HG03103 (cell line): ENCODE measurements around the gene TAS1R1.

Experiments used
- ATAC-seq: cut with Tn5 transposase; IDR thresholded peaks from one replicate; pipeline ENCODE4 v1.9.1; 2021; ENCODE audit warnings: low read depth; ENCODE audit not compliant: unreplicated experiment

The TAS1R1 gene

DNA sequence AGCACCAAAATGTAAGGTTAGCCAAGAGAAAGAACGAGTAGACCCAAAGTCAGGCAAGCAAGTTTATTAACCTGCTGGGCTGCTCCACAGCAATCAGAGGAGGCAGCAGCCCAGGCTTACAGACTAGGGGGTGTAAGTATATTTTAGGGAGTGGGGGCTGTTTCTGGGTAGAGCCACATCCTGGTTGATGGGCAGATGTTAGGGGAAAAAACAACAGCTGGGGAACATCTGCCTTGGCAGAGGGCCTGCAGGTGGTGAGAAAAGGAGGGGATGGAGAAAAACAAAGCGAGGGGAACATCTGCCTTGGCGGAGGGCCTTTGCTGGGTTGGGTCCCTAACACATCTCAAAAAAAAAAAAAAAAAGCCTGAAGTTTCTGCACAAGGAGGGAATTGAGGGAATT, 15.0 kb downstream of the TAS1R1 start:
- ATAC-seq = no peak

DNA sequence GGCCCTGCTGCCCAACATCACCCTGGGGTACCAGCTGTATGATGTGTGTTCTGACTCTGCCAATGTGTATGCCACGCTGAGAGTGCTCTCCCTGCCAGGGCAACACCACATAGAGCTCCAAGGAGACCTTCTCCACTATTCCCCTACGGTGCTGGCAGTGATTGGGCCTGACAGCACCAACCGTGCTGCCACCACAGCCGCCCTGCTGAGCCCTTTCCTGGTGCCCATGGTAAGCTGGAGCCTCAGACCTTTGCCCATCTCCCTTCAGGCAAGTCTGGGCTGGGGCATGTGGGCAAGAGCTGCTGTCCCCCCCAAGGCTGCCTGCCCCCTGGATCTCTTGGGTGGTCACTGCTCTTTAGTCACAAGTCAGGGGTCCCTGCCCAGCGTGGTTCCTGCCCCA, 15.9 kb downstream of the TAS1R1 start:
- no peak for ATAC-seq

DNA sequence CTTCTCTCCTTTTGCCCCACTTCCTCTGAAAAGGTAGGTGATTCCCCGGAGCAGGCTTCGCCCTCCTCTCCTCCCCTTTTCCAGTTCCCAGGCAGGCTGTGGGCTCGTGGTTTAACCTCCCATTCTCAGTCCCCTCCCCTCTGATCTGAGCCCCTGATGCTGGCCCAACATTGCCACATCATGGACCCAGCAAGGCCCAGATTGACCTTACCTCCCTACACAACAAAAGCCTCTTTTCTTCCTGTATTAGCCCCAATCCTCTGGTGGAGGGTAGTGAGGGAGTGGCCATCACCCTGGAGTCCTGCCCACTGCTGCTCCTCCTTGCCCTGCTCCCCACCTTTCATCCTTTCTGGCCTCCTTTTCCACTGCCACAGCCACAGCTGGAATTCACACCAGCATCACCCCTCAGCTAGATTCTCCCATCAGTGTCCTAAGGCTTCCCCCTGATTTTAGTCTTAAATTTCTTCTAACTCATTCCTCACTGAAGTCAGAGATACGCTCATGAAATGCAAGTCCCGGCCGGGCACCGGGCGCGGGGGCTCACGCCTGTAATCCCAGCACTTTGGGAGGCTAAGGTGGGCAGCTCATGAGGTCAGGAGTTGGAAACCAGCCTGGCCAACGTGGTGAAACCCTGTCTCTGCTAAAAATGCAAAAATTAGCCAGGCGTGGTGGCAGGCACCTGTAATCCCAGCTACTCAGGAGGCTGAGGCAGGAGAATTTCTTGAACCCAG, 17.7 kb downstream of the TAS1R1 start:
- no peak for ATAC-seq

DNA sequence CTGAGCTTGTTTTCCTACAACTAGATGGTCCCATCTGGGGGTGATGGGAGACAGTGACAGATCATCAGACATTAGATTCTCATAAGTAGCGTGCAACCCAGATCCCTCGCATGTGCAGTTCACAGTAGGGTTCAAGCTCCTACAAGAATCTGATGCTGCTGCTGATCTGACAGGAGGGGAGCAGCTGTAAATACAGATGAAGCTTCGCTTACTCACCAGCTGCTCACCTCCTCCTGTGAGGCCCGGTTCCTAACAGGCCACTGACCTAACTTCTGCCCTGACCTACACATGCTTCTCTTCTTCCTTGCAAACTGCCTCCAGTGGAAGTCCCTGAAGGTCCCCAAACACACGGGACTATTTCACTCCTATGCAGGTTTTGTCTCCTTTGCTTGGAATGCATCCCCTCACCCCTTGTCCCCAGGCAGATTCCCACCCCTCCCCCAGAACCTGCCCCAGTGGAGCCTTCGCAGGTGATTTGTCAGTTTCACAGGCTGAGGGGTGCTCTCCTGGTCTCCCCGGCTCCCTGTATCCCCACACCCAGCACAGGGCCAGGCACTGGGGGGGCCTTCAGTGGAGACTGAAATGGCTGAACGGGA, 19.0 kb downstream of the TAS1R1 start:
- no peak for ATAC-seq

DNA sequence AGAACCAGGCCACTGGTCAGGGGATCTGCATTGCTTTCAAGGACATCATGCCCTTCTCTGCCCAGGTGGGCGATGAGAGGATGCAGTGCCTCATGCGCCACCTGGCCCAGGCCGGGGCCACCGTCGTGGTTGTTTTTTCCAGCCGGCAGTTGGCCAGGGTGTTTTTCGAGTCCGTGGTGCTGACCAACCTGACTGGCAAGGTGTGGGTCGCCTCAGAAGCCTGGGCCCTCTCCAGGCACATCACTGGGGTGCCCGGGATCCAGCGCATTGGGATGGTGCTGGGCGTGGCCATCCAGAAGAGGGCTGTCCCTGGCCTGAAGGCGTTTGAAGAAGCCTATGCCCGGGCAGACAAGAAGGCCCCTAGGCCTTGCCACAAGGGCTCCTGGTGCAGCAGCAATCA, 19.7 kb downstream of the TAS1R1 start:
- ATAC-seq = no peak

DNA sequence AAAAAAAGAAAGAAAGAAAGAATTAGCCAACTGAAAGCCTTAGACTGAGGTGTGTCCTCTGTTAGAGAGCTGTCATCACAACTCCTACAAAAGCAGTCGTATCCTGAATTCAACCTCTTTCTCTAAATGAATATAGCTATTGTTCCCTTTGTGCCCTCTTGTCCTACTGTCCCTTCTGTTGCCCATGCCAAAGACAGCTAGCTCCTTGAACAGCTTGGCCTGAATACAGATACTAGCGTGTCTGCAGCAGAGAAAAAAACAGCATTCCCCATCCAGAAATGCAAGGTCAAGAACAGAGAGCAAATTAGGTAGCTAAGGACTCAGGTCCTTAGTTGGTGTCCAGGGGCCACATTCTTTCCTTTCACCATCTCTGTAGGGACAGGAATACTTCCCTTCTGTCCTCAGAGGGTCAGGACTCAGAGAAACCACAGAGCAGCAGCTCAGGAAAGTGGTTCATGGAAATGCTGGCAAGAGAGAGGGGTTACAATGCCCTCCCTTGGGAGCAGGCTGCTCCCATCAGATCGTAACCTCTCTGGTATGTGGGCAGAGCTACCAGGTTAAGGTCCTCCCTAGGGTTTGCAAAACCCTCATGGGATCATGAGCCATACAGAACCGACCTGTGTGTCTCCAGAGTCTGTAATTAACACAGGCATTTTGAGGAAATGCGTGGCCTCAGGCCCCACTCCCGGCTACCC, 22.9 kb downstream of the TAS1R1 start:
- no peak for ATAC-seq

DNA sequence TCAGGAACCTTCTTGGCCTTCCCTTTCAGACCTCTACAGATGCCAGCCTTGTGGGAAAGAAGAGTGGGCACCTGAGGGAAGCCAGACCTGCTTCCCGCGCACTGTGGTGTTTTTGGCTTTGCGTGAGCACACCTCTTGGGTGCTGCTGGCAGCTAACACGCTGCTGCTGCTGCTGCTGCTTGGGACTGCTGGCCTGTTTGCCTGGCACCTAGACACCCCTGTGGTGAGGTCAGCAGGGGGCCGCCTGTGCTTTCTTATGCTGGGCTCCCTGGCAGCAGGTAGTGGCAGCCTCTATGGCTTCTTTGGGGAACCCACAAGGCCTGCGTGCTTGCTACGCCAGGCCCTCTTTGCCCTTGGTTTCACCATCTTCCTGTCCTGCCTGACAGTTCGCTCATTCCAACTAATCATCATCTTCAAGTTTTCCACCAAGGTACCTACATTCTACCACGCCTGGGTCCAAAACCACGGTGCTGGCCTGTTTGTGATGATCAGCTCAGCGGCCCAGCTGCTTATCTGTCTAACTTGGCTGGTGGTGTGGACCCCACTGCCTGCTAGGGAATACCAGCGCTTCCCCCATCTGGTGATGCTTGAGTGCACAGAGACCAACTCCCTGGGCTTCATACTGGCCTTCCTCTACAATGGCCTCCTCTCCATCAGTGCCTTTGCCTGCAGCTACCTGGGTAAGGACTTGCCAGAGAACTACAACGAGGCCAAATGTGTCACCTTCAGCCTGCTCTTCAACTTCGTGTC, 23.7 kb downstream of the TAS1R1 start:
- ATAC-seq = no peak

DNA sequence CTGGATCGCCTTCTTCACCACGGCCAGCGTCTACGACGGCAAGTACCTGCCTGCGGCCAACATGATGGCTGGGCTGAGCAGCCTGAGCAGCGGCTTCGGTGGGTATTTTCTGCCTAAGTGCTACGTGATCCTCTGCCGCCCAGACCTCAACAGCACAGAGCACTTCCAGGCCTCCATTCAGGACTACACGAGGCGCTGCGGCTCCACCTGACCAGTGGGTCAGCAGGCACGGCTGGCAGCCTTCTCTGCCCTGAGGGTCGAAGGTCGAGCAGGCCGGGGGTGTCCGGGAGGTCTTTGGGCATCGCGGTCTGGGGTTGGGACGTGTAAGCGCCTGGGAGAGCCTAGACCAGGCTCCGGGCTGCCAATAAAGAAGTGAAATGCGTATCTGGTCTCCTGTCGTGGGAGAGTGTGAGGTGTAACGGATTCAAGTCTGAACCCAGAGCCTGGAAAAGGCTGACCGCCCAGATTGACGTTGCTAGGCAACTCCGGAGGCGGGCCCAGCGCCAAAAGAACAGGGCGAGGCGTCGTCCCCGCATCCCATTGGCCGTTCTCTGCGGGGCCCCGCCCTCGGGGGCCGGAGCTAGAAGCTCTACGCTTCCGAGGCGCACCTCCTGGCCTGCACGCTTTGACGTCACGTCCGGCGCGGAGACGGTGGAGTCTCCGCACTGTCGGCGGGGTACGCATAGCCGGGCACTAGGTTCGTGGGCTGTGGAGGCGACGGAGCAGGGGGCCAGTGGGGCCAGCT, 24.4 kb downstream of the TAS1R1 start, which contains the start of gene ZBTB48:
ZBTB48 (plus strand) TSS at position 621 of the 745 bp plus-strand sequence. CDS start 616 bp downstream, outside the sequence.
- ATAC-seq = peak; percentile 96

DNA sequence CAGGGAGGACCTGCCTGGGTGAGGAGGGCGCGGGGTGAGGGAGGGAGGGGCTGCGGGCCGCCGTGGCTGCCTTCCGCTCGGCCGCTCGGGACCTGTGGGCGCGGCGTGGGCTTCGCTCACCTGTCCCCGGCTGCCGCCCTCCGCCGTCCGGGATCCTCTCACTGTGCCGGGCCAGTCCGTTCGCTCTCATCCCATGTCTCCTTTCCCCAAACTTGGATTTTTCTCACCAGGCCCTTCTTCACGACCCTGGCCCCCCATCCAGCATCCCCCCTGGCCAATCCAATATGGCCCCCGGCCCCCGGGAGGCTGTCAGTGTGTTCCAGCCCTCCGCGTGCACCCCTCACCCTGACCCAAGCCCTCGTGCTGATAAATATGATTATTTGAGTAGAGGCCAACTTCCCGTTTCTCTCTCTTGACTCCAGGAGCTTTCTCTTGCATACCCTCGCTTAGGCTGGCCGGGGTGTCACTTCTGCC, 25.0 kb downstream of the TAS1R1 start:
- ATAC-seq = no peak

DNA sequence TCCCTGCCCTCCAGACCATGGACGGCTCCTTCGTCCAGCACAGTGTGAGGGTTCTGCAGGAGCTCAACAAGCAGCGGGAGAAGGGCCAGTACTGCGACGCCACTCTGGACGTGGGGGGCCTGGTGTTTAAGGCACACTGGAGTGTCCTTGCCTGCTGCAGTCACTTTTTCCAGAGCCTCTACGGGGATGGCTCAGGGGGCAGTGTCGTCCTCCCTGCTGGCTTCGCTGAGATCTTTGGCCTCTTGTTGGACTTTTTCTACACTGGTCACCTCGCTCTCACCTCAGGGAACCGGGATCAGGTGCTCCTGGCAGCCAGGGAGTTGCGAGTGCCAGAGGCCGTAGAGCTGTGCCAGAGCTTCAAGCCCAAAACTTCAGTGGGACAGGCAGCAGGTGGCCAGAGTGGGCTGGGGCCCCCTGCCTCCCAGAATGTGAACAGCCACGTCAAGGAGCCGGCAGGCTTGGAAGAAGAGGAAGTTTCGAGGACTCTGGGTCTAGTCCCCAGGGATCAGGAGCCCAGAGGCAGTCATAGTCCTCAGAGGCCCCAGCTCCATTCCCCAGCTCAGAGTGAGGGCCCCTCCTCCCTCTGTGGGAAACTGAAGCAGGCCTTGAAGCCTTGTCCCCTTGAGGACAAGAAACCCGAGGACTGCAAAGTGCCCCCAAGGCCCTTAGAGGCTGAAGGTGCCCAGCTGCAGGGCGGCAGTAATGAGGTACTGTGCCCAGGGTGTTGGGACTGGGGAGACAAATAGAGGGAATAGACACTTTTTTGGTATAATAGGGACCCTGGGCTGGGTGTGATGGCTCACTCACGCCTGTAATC, 25.7 kb downstream of the TAS1R1 start:
- no peak for ATAC-seq

DNA sequence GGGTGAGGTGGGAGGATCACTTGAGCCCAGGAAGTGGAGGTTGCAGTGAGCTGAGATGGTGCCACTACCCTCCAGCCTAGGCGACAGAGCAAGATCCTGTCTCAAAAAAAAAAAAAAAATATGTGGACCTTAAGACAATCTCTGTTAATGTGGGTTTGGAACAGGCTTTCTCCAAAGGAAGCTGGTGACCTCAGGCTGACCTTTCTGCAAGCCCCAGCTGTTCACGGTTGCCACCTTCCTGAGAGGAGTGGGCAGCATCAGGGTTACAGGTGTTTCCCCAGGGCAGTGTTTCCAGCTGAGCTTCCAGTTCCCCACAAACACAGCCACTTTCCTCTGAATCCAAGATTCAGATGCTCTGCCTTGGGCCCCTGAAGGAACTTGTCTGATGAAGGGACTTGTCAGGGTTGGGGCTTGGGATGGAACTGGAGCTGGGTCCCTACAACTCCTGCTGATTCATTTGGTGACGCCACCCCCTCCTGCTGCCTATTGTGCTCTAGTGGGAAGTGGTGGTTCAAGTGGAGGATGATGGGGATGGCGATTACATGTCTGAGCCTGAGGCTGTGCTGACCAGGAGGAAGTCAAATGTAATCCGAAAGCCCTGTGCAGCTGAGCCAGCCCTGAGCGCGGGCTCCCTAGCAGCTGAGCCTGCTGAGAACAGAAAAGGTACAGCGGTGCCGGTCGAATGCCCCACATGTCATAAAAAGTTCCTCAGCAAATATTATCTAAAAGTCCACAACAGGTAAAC, 26.6 kb downstream of the TAS1R1 start:
- ATAC-seq = no peak

DNA sequence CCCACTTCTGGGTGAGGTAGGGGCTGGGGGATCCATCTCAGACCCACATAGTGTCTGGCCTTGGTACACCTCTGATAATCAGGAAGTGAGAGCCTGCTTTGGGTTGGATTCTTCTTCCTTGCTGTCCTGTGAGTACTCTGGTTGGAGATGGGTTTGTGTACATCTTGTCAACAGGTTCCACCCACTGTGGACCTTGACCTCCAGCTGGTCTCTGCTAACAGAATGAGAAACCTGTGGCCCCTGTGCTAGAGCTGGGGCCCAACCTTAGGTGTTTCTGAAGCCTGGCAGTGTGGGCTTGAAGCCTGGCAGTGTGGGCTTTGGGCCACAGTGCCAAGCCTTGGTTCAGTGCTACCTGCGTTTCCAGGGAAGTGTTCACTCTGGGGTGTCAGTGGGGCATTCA, 27.3 kb downstream of the TAS1R1 start:
- no peak for ATAC-seq

DNA sequence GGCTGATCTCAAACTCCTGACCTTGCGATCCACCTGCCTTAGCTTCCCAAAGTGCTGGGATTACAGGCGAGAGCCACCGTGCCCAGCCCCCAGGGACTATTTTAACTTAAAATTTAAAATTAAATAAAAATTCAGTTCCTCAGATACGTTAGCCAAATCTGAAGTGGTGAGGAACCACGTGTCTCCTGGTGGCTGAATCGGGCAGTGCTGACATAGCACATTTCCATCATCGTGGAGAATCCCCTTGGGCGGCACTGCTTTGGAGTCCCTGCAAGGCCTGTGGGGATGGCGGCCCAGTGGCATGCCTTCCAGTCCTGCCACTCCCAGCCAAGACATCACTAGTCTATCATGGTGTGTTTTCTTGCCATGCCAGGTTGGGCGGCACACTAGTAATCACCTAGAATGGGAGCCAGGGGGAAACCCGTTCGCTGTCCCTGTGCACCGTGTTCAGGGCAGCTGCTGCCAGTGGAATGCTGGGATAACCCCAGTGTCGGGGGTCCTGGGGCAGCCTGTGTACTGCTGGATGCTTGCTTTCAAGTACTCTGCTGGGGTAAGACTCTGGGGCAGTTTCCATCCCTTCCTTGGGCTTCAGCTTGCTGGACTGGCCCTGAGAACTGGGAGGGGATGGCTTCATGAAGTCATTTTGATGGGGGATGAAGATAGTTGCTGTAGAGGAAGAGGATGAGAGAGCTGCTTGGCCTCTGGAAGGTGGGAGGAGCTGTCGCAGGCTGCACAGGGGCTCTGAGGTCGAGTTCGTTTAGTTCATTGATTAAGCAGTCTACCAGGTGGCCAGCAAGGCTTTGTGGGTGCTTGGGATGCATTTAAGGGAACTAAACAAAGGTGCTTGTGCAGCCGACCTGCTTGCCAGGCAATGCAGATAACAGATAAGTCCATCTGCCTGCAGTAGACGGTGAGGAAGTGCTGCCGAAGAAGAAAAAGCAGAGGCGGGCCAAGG, 29.3 kb downstream of the TAS1R1 start:
- ATAC-seq = no peak

DNA sequence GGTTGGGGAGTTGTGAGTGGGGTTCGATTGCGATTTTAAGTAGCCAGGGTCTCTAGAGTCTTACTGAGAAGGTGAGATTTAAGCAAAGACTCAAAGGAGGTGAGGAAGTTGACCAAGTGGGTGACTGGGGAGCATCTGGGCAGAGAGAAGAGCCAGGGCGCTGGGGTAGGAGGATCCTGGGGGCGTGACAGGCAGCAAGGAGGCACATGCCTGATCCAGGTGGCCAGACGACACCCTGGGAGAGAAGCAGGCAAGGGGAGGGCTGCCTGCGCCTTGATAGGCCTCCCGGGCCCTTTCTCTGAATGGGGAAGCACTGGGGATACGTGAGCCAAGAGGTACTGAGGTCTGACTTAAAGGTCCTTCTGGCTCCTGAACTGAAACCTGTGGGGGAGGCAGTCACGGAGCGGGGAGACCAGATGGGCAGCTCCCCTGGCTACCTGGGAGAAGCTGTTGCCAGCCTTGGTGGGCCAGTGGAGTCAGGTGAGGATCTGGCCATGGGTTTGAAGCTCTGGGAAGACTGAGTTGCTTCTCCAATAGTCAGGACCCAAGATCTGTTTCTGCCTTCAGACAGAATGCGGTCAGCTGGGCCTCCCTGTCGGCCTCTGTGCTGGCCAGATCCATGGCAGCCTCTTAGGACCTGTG, 30.1 kb downstream of the TAS1R1 start:
- ATAC-seq = no peak

DNA sequence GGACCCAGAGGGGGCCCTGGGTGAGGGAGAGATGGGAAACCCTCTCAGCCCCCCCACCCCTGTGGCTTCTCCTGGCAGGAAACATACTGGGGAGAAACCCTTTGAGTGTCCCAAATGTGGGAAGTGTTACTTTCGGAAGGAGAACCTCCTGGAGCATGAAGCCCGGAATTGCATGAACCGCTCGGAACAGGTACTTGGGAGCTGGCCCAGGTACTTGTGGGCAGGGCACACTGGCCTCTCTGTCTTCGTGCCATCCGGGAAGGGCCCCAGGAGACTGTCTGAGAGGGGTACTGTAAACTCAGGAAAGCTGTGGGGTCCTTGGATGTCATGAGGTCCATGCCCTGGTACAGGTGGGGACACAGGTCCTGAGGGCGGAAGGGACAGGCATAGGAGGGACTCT, 30.7 kb downstream of the TAS1R1 start:
- no peak for ATAC-seq

DNA sequence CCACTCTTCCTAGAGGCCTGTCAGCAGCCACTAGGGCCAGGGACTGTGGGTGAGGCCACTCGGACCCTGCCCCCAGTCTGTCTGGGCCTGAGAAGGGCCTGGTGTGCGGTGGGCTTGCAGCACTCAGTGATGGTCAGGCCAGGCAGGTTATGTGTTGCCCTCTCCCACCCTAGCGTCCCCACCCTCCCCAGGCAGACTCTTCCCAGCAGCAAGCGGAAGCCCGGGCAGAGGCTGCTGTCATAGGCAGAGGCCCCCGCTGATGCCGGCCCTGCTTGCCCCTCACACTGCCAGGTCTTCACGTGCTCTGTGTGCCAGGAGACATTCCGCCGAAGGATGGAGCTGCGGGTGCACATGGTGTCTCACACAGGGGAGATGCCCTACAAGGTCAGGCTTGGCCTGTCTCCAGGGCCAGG, 31.3 kb downstream of the TAS1R1 start:
- ATAC-seq = no peak
